Esophagus muscularis mucosa (tissue), 4 donors: ENCODE measurements around the gene MICAL3. TPM values are rescaled to one million over a fixed set of nuclear protein-coding genes. Genes with fewer than 3 reads are reported as not detected.
"Not testable (repeated sequence)": the region's sequence is repeated elsewhere in the genome, so short reads cannot be mapped to it uniquely, and the experiment has no call there.

Experiments used
- DNase-seq: peaks from one replicate; pipeline ENCODE4 v3.0.0-alpha.2; 2017; ENCODE audit errors: extremely low spot score
- H3K27ac ChIP-seq, 4 donors: fragments of 200-600 bp; sonication (generic); replicated peaks in 1 of 4; 1 replicate in 3 of 4; 2 replicates in 1 of 4; pipeline ENCODE4 v1.5.1; 2016 to 2019; ENCODE audit warnings: mild to moderate bottlenecking in 1 of 4
- H3K27me3 ChIP-seq, 4 donors: fragments of 200-600 bp; sonication (generic); one replicate each; pipeline versions ENCODE4 v1.5.1 to v1.6.0; 2016 to 2019
- H3K36me3 ChIP-seq, 4 donors: fragments of 200-600 bp; sonication (generic); one replicate each; pipeline ENCODE4 v1.5.1; 2016 to 2019
- H3K4me1 ChIP-seq, 4 donors: fragments of 200-600 bp; sonication (generic); one replicate each; pipeline ENCODE4 v1.5.1; 2016 to 2019
- H3K4me3 ChIP-seq, 4 donors: fragments of 200-600 bp; sonication (generic); 1 replicate in 2 of 4; 2 replicates in 2 of 4; pipeline ENCODE4 v1.5.1; 2016 to 2019; ENCODE audit warnings: mild to moderate bottlenecking in 4 of 4, moderate library complexity in 1 of 4
- H3K9me3 ChIP-seq, 4 donors: fragments of 200-600 bp; sonication (generic); 1 replicate in 3 of 4; 2 replicates in 1 of 4; pipeline ENCODE4 v1.5.1; 2016 to 2019
- CTCF ChIP-seq, 3 experiments: fragments of 200-600 bp in 2 of 3; fragments of 450-650 bp in 1 of 3; sonication (generic) in 2 of 3; IDR thresholded peaks; one replicate each; pipeline ENCODE4 v1.5.1; 2017 to 2019; ENCODE audit warnings: antibody characterized with exemption in 3 of 3, mild to moderate bottlenecking in 2 of 3, moderate library complexity in 1 of 3
- EP300 ChIP-seq: sonication (generic); formaldehyde crosslinking; IDR thresholded peaks from one replicate; pipeline ENCODE4 v1.6.1; 2017; ENCODE audit warnings: antibody characterized with exemption
- POLR2A ChIP-seq: fragments of 450-650 bp; IDR thresholded peaks from one replicate; pipeline ENCODE4 v1.6.1; 2017; ENCODE audit warnings: antibody characterized with exemption, moderate library complexity, mild to moderate bottlenecking, low read depth
- POLR2AphosphoS5 ChIP-seq, 2 donors: sonication (generic); formaldehyde crosslinking; IDR thresholded peaks; one replicate each; pipeline ENCODE4 v1.6.1; 2017; ENCODE audit warnings: antibody characterized with exemption in 2 of 2
- WGBS: methylation state at CpG from one replicate; pipeline ENCODE4 v1.1.5; 2018; 5-methylcytosine and 5-hydroxymethylcytosine counted together
- intact Hi-C: fragments of 100-400 bp; cut with DNase I; formaldehyde crosslinking; loops from one replicate; pipeline ENCODE4 v1.15.1; 2023
- total RNA-seq, 4 donors: library from RNA; depleted of rRNA; stranded (reverse); fragments of >200 nt; gene quantifications; one replicate each; pipeline versions ENCODE4 v1.1.0 to v1.2.1, GENCODE V29; 2016

MICAL3 gene
- total RNA-seq, 4 donors from 2014 or later = 35.1 to 91.8 (median 67.8) TPM

GRCh38 chr22:17990147-17990546, 34.2 kb downstream of the MICAL3 start:
- Histone ChIP-seq H3K36me3 (no peaks in the 10 kb centered on the region), H3K4me3 (no peak overlapping the region), H3K27ac (peak overlapping the region in 1 of 4 donors; percentile 3), H3K27me3 (no peaks in the 10 kb centered on the region), H3K4me1 (peaks cover 61 to 92% (median 88%) of the 10 kb centered on the region in 4 donors), H3K9me3 (no peaks in the 10 kb centered on the region)
- intact Hi-C loops = no loop called here
- no peak for TF ChIP-seq POLR2AphosphoS5 (IDR thresholded peaks at IDR 0.05)
- TF ChIP-seq POLR2A = no peak
- TF ChIP-seq EP300 = no peak
- no peak for TF ChIP-seq CTCF (IDR thresholded peaks at IDR 0.05)
- WGBS = 83% methylated on average over 4 of the region's 6 CpGs
- DNase-seq = no peak

- H3K4me1 ChIP-seq = peaks cover 50 to 91% (median 86%) of the 10 kb centered on the region in 4 donors
- H3K27me3 ChIP-seq = no peaks in the 10 kb centered on the region
- TF ChIP-seq POLR2AphosphoS5 (IDR thresholded peaks at IDR 0.05) (no peak), POLR2A (no peak), EP300 (no peak), CTCF (IDR thresholded peaks at IDR 0.05) (no peak)
- intact Hi-C loops = no loop called here
- H3K36me3 ChIP-seq = no peaks in the 10 kb centered on the region
- 83% methylated on average over 16 of the region's 16 CpGs for WGBS
- no peaks in the 10 kb centered on the region for H3K9me3 ChIP-seq
- DNase-seq = no peak
- peak overlapping the region in 1 of 4 donors; percentile 42 for H3K27ac ChIP-seq
- H3K4me3 ChIP-seq = no peak overlapping the region
Observed at GRCh38 chr22:17988800-17989513, 35.4 kb downstream of the MICAL3 start.

- intact Hi-C loops = no loop called here
- TF ChIP-seq EP300 = no peak
- TF ChIP-seq CTCF (IDR thresholded peaks at IDR 0.05) = no peak
- no peak for TF ChIP-seq POLR2AphosphoS5 (IDR thresholded peaks at IDR 0.05)
- TF ChIP-seq POLR2A = no peak
- Histone ChIP-seq H3K27ac (peak overlapping the region in 1 of 4 donors; percentile 14), H3K36me3 (peaks cover 0 to 5% (median 0%) of the 10 kb centered on the region in 4 donors), H3K9me3 (no peaks in the 10 kb centered on the region), H3K27me3 (no peaks in the 10 kb centered on the region), H3K4me3 (no peak overlapping the region), H3K4me1 (peaks cover 26 to 88% (median 68%) of the 10 kb centered on the region in 4 donors)
- DNase-seq = no peak
- WGBS = 85% methylated on average over 5 of the region's 5 CpGs
Observed at GRCh38 chr22:17985606-17986005, 38.8 kb downstream of the MICAL3 start.

- DNase-seq, H3K36me3 ChIP-seq, intact Hi-C loops, H3K27ac ChIP-seq, H3K9me3 ChIP-seq, H3K27me3 ChIP-seq, H3K4me3 ChIP-seq: not testable (repeated sequence)
- WGBS = 57% methylated on average over 11 of the region's 11 CpGs
- H3K4me1 ChIP-seq = peaks cover 29 to 88% (median 68%) of the 10 kb centered on the region in 4 donors
Observed at GRCh38 chr22:17985071-17985470, 39.3 kb downstream of the MICAL3 start.

- intact Hi-C loops = no loop called here
- no peak overlapping the region for H3K4me3 ChIP-seq
- no peak for DNase-seq
- no peaks in the 10 kb centered on the region for H3K27me3 ChIP-seq
- H3K9me3 ChIP-seq = no peaks in the 10 kb centered on the region
- peaks cover 27 to 89% (median 68%) of the 10 kb centered on the region in 4 donors for H3K4me1 ChIP-seq
- H3K27ac ChIP-seq = peak overlapping the region in 1 of 4 donors; percentile 11
- TF ChIP-seq EP300 (no peak), POLR2AphosphoS5 (IDR thresholded peaks at IDR 0.05) (no peak), CTCF (IDR thresholded peaks at IDR 0.05) (no peak), POLR2A (no peak)
- H3K36me3 ChIP-seq = peaks cover 0 to 5% (median 0%) of the 10 kb centered on the region in 4 donors
- WGBS = 93% methylated on average over 8 of the region's 8 CpGs
Observed at GRCh38 chr22:17984114-17984513, 40.2 kb downstream of the MICAL3 start.
